Natural killer cell (primary cell): ENCODE measurements around the gene KDM5A. TPM values are rescaled to one million over a fixed set of nuclear protein-coding genes. Genes with fewer than 3 reads are reported as not detected.
"Not testable (repeated sequence)": the region's sequence is repeated elsewhere in the genome, so short reads cannot be mapped to it uniquely, and the experiment has no call there.

Experiments
- ATAC-seq, 3 donors: fragments of 150-1000 bp in 2 of 3; fragments of 200-7000 bp in 1 of 3; cut with Tn5 transposase; 1 replicate in 1 of 3; 2 replicates in 2 of 3; pipeline ENCODE4 v1.10.0; 2021; ENCODE audit warnings: mild to moderate bottlenecking in 2 of 3, moderate library complexity in 2 of 3
- DNase-seq, 2 donors: peaks; one replicate each; pipeline versions ENCODE4 v3.0.0 to v3.0.0-alpha.2; 2013 to 2021; ENCODE audit warnings: mixed read lengths in 1 of 2
- H3K27ac ChIP-seq: one replicate; pipeline ENCODE4 v1.5.1; 2013; ENCODE audit warnings: mild to moderate bottlenecking, low read length
- H3K27me3 ChIP-seq: one replicate; pipeline ENCODE4 v1.6.1; 2013; ENCODE audit warnings: low read length; ENCODE audit not compliant: control insufficient read depth, insufficient read depth
- H3K36me3 ChIP-seq: one replicate; pipeline ENCODE4 v1.6.1; 2013; ENCODE audit warnings: low read length; ENCODE audit not compliant: control insufficient read depth, insufficient read depth
- H3K4me1 ChIP-seq: one replicate; pipeline ENCODE4 v1.6.1; 2013; ENCODE audit warnings: low read length; ENCODE audit not compliant: control insufficient read depth, insufficient read depth
- H3K4me3 ChIP-seq: one replicate; pipeline ENCODE4 v1.5.1; 2013; ENCODE audit warnings: low read length
- H3K9me3 ChIP-seq: one replicate; pipeline ENCODE4 v1.6.1; 2013; ENCODE audit warnings: low read length; ENCODE audit not compliant: control insufficient read depth, insufficient read depth
- H3K27ac Mint-ChIP-seq, 2 donors: one replicate each; pipeline ENCODE4 v1.8.0; 2022; ENCODE audit warnings: mild to moderate bottlenecking in 2 of 2, mixed read lengths in 2 of 2, moderate library complexity in 1 of 2
- H3K27me3 Mint-ChIP-seq, 2 donors: one replicate each; pipeline ENCODE4 v1.8.0; 2022; ENCODE audit warnings: low read depth in 2 of 2, mixed read lengths in 2 of 2
- H3K36me3 Mint-ChIP-seq: one replicate; pipeline ENCODE4 v1.8.0; 2022; ENCODE audit warnings: mixed read lengths
- H3K4me1 Mint-ChIP-seq, 2 donors: one replicate each; pipeline ENCODE4 v1.8.0; 2022; ENCODE audit warnings: mixed read lengths in 2 of 2
- H3K4me3 Mint-ChIP-seq: one replicate; pipeline ENCODE4 v1.8.0; 2022; ENCODE audit warnings: mild to moderate bottlenecking, moderate library complexity, mixed read lengths
- H3K9me3 Mint-ChIP-seq, 2 donors: one replicate each; pipeline ENCODE4 v1.8.0; 2022; ENCODE audit warnings: mixed read lengths in 2 of 2
- WGBS: methylation state at CpG from one replicate; pipeline ENCODE4 v1.1.7; 2013; ENCODE audit warnings: missing lambda C conversion rate; ENCODE audit not compliant: insufficient coverage; 5-methylcytosine and 5-hydroxymethylcytosine counted together
- intact Hi-C: fragments of 100-400 bp; cut with micrococcal nuclease; formaldehyde crosslinking; loops from one replicate; pipeline ENCODE4 v1.14.2; 2022
- total RNA-seq, 4 donors: library from RNA; stranded (reverse); fragments of 120-200 nt in 1 of 4; gene quantifications; one replicate each; pipeline versions ENCODE4 v1.2.3 to v1.2.4, GENCODE V29; 2013 to 2022
- TF ChIP-seq, protein P1 (sequence below): fragments of 200-600 bp; IDR thresholded peaks from one replicate; pipeline ENCODE4 v1.8.0; 2022; ENCODE audit warnings: antibody characterized with exemption

Gene KDM5A
- total RNA-seq, 3 donors from 2014 or later (not counting 1 experiment from before 2014, with no cell fraction given), result 175 to 194 (median 184) TPM

DNA sequence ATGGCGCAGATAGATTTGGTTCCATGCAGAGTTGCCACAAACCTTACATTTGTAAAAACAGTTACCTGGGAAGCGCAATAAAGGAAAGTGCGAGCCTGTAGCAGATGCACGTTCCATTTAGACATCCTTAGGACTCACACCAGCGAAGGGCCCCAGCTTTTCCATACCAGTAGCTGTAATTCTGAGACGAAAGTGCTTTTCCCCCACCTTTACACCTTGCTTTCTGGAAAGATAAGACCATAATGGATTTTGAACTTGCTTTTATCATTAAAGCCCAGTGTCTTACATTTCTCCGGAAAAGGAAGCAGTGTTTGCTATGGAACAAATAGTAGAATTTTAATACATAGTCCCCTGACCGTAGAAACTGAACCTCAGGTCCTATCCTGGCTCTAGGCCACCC lies 11.7 kb upstream of the KDM5A start:
- intact Hi-C loops, result loop anchor here (1.0 kb wide), 1 partner anchor 12 kb away; the partner anchor contains the start of gene KDM5A
- H3K27me3 ChIP-seq, result no peaks in the 10 kb centered on the region
- peak overlapping the region; percentile 79 for H3K4me3 ChIP-seq
- Mint-ChIP-seq H3K4me1 (no peaks in the 10 kb centered on the region), H3K36me3 (no peaks in the 10 kb centered on the region), H3K4me3 (peak overlapping the region; percentile 1), H3K27ac (no peak overlapping the region), H3K9me3 (no peaks in the 10 kb centered on the region), H3K27me3 (no peaks in the 10 kb centered on the region)
- no peak for DNase-seq
- no peak overlapping the region for H3K27ac ChIP-seq
- H3K4me1 ChIP-seq, result peaks cover 10% of the 10 kb centered on the region
- TF ChIP-seq, protein P1, sequence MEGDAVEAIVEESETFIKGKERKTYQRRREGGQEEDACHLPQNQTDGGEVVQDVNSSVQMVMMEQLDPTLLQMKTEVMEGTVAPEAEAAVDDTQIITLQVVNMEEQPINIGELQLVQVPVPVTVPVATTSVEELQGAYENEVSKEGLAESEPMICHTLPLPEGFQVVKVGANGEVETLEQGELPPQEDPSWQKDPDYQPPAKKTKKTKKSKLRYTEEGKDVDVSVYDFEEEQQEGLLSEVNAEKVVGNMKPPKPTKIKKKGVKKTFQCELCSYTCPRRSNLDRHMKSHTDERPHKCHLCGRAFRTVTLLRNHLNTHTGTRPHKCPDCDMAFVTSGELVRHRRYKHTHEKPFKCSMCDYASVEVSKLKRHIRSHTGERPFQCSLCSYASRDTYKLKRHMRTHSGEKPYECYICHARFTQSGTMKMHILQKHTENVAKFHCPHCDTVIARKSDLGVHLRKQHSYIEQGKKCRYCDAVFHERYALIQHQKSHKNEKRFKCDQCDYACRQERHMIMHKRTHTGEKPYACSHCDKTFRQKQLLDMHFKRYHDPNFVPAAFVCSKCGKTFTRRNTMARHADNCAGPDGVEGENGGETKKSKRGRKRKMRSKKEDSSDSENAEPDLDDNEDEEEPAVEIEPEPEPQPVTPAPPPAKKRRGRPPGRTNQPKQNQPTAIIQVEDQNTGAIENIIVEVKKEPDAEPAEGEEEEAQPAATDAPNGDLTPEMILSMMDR, result no peak
- WGBS, result 73% methylated on average over 8 of the region's 8 CpGs
- no peaks in the 10 kb centered on the region for H3K36me3 ChIP-seq
- no peak for ATAC-seq
- H3K9me3 ChIP-seq, result no peaks in the 10 kb centered on the region

GRCh38 chr12:388541-389141 lies 479 bp downstream of the KDM5A start:
- Mint-ChIP-seq H3K9me3 (peaks cover 0 to 2% of the 10 kb centered on the region in 2 donors), H3K27ac (peak overlapping the region; percentile 99), H3K4me3 (peak overlapping the region; percentile 98), H3K27me3 (no peaks in the 10 kb centered on the region), H3K4me1 (peaks cover 45 to 50% of the 10 kb centered on the region in 2 donors), H3K36me3 (no peaks in the 10 kb centered on the region)
- peaks cover 11% of the 10 kb centered on the region for H3K36me3 ChIP-seq
- H3K27ac ChIP-seq, result peak overlapping the region; percentile 89
- peaks cover 9% of the 10 kb centered on the region for H3K4me1 ChIP-seq
- no peaks in the 10 kb centered on the region for H3K9me3 ChIP-seq
- TF ChIP-seq, protein P1, result no peak
- intact Hi-C loops, result loop anchor here (1.0 kb wide), 1 partner anchor 13 kb away; the partner anchor contains the start of gene CCDC77
- H3K27me3 ChIP-seq, result no peaks in the 10 kb centered on the region
- WGBS, result under 1% methylated on average over 35 of the region's 35 CpGs
- peak overlapping the region; percentile 77 for H3K4me3 ChIP-seq
- ATAC-seq, result peak; percentile 54 to 75 (median 65)
- DNase-seq, result peak; percentile 56 to 77

DNA sequence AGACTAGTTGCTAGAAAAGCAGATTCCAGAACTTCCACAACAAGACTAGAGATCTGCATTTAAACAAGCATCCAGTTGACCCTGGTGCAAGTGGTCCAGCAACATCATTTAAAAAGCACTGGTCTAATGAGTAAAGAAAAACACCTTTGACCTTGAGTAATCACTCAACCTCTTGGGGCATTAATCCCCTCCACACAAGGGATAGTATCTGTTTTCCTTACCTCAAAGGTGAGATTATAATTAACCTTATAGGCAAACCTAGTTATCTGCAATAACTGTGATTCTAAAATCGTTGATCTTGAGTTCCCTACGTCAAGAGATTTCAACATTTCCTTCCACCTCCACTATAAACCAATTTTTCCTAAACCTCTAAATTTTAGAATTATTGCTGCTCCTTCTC lies 1.1 kb downstream of the KDM5A start:
- Histone ChIP-seq H3K9me3 (no peaks in the 10 kb centered on the region), H3K27ac (peak overlapping the region; percentile 89), H3K27me3 (no peaks in the 10 kb centered on the region), H3K36me3 (peaks cover 17% of the 10 kb centered on the region), H3K4me3 (peak overlapping the region; percentile 77), H3K4me1 (peaks cover 9% of the 10 kb centered on the region)
- WGBS, result 0% methylated on average over 2 of the region's 2 CpGs
- Mint-ChIP-seq H3K4me1 (peaks cover 45 to 50% of the 10 kb centered on the region in 2 donors), H3K9me3 (peaks cover 0 to 2% of the 10 kb centered on the region in 2 donors), H3K4me3 (peak overlapping the region; percentile 98), H3K36me3 (no peaks in the 10 kb centered on the region), H3K27ac (peak overlapping the region; percentile 99), H3K27me3 (no peaks in the 10 kb centered on the region)
- TF ChIP-seq, protein P1, result no peak
- ATAC-seq (no peak), DNase-seq (no peak)
- intact Hi-C loops, result no loop called here

DNA sequence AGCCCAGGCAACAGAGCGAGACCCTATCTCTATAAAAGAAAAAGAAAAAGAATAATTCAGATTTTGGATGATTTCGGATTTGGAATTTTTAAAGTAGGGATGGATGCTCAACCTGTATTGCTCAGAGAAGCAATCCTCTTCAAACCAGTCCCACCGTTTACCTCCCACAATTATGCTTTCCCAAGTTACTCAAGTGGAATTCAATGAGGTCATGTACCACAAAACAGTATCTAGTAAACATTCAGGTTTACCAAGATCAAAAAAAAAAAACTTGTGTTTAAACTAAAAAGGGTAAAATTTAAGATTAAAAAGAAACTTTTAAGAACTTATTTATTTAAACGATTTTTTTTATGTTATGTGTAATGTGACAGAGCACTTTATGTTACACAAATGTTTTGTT lies 2.5 kb downstream of the KDM5A start:
- TF ChIP-seq, protein P1, result no peak
- Histone ChIP-seq H3K9me3 (no peaks in the 10 kb centered on the region), H3K4me1 (peaks cover 9% of the 10 kb centered on the region), H3K4me3 (no peak overlapping the region), H3K36me3 (peaks cover 26% of the 10 kb centered on the region), H3K27me3 (no peaks in the 10 kb centered on the region), H3K27ac (peak overlapping the region; percentile 32)
- Mint-ChIP-seq H3K9me3 (peaks cover 0 to 2% of the 10 kb centered on the region in 2 donors), H3K4me3 (peak overlapping the region; percentile 98), H3K27me3 (no peaks in the 10 kb centered on the region), H3K27ac (peak overlapping the region; percentile 99), H3K4me1 (peaks cover 45 to 50% of the 10 kb centered on the region in 2 donors), H3K36me3 (no peaks in the 10 kb centered on the region)
- 73% methylated on average over 4 of the region's 4 CpGs for WGBS
- DNase-seq (no peak), ATAC-seq (no peak)
- intact Hi-C loops, result no loop called here

GRCh38 chr12:370739-371485 lies 18.2 kb downstream of the KDM5A start:
- H3K9me3 ChIP-seq, H3K27me3 Mint-ChIP-seq, H3K27ac ChIP-seq, H3K9me3 Mint-ChIP-seq, ATAC-seq, DNase-seq, H3K4me3 Mint-ChIP-seq, intact Hi-C loops, H3K27me3 ChIP-seq, H3K4me1 ChIP-seq, H3K4me3 ChIP-seq: not testable (repeated sequence)
- 100% methylated on average over 2 of the region's 5 CpGs for WGBS
- Mint-ChIP-seq H3K36me3 (peaks cover 29% of the 10 kb centered on the region), H3K27ac (peak overlapping the region; percentile 42 to 56), H3K4me1 (peaks cover 20 to 32% of the 10 kb centered on the region in 2 donors)
- H3K36me3 ChIP-seq, result peaks cover 44% of the 10 kb centered on the region
